Activated naive CD4-positive, alpha-beta T cell treated with anti-CD3 and anti-CD28 coated beads, Interleukin-2, amount 10 ng/mL, durations not matched to agents 7 days and 5 days (primary cell): ENCODE results near the gene NOL4L.

Experiments
- CTCF ChIA-PET: fragments of 350-600 bp; sonication (Branson Sonifier 250); formaldehyde crosslinking; loops from one replicate; lab custom pipeline; 2021; ENCODE audit warnings: antibody characterized with exemption; lab: Charles Lee
- DNase-seq: peaks from one replicate; pipeline ENCODE4 v3.0.0-alpha.2; 2020
- H3K27ac Mint-ChIP-seq: one replicate; pipeline ENCODE4 v1.8.0; 2021; ENCODE audit warnings: mild to moderate bottlenecking, moderate library complexity, mixed read lengths
- H3K27me3 Mint-ChIP-seq: one replicate; pipeline ENCODE4 v1.8.0; 2021; ENCODE audit warnings: mild to moderate bottlenecking, mixed read lengths
- H3K36me3 Mint-ChIP-seq: one replicate; pipeline ENCODE4 v1.8.0; 2021; ENCODE audit warnings: mixed read lengths
- H3K4me1 Mint-ChIP-seq: one replicate; pipeline ENCODE4 v1.8.0; 2021; ENCODE audit warnings: mixed read lengths
- H3K4me3 Mint-ChIP-seq: one replicate; pipeline ENCODE4 v1.8.0; 2021; ENCODE audit warnings: mild to moderate bottlenecking, moderate library complexity, mixed read lengths
- H3K9me3 Mint-ChIP-seq: one replicate; pipeline ENCODE4 v1.8.0; 2021; ENCODE audit warnings: mixed read lengths

The NOL4L gene, protein sequence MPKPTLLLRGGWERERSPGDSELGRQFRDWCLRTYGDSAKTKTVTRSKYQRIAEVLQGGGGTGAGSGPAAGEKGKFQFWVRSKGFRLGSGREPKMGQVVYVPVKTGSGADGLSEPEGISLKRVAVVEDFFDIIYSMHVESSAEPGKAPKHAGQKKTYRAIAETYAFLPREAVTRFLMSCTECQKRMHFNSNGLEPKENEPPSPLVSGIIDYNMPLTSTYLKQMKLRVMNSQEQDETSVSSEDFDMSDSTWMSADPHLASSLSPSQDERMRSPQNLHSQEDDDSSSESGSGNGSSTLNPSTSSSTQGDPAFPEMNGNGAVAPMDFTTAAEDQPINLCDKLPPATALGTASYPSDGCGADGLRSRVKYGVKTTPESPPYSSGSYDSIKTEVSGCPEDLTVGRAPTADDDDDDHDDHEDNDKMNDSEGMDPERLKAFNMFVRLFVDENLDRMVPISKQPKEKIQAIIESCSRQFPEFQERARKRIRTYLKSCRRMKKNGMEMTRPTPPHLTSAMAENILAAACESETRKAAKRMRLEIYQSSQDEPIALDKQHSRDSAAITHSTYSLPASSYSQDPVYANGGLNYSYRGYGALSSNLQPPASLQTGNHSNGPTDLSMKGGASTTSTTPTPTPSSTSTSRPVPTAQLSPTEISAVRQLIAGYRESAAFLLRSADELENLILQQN

GRCh38 chr20:32585011-32585585, at the start of gene NOL4L:
TSS of gene NOL4L (minus strand) at chr20:32585333. CDS start at chr20:32584890, 443 bp downstream.
- Mint-ChIP-seq H3K4me1 (peaks cover 35% of the 10 kb centered on the region), H3K4me3 (peak within 1 kb of the TSS; percentile 87), H3K9me3 (no peaks in the 10 kb centered on the region), H3K27me3 (peaks cover 52% of the 10 kb centered on the region), H3K36me3 (peaks cover 3% of the 10 kb centered on the region), H3K27ac (peak within 1 kb of the TSS; percentile 75)
- CTCF ChIA-PET: no interaction called here
- DNase-seq: peak; percentile 62

DNA sequence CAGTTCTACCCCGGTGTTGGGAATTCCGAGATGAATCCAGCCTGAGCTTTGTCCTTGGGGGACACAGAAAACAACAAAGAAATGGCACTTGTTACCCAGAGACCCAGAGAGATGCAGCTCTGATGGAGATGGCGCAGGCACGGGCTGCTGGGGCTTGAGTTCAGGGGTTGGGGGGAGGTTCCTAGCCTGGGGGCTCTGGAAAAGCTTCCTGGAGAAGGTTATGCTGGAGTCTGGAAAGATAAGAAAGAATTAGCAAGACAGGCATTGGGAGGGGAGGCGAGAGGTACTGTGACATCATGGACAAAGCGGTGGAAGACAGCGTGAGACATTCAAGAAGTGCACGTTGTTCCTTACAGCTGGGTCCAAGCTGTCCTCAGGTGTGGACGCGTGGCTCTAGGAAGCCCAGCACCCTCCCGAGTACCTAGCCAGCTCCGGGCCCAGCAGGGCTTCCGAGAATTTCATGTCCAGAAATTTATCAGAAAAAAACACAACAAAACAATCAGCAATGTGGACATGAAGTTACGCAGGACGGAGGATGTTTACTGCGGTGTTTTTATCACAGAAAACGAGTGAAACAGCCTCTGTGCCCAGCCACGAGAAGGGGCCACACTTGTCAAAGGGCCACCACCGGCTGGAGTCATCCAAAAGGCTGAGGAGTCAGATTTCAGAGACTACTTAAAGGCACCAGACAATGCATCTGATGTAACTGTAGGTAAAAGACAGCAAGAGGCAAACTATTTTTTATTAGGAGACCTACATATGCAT, 49.1 kb upstream of the NOL4L start:
- Mint-ChIP-seq H3K9me3 (no peaks in the 10 kb centered on the region), H3K27ac (peak overlapping the region; percentile 62), H3K4me1 (no peaks in the 10 kb centered on the region), H3K27me3 (peaks cover 59% of the 10 kb centered on the region), H3K36me3 (no peaks in the 10 kb centered on the region), H3K4me3 (no peak overlapping the region)
- CTCF ChIA-PET: no interaction called here
- DNase-seq: no peak

- no peaks in the 10 kb centered on the region for H3K9me3 Mint-ChIP-seq
- CTCF ChIA-PET: no interaction called here
- no peak overlapping the region for H3K27ac Mint-ChIP-seq
- H3K27me3 Mint-ChIP-seq: peaks cover 60% of the 10 kb centered on the region
- H3K4me3 Mint-ChIP-seq: no peak overlapping the region
- H3K36me3 Mint-ChIP-seq: no peaks in the 10 kb centered on the region
- peaks cover 2% of the 10 kb centered on the region for H3K4me1 Mint-ChIP-seq
- DNase-seq: no peak
These were observed 47.6 kb upstream of the NOL4L start for GRCh38 chr20:32632461-32633354.

GRCh38 chr20:32631933-32632460, 46.9 kb upstream of the NOL4L start:
- CTCF ChIA-PET: interaction anchor here (1.0 kb wide), 1 partner anchor 110 kb away, joined by 3 read pairs; no protein-coding TSS in a partner anchor
- no peak overlapping the region for H3K27ac Mint-ChIP-seq

GRCh38 chr20:32629813-32630212, 44.7 kb upstream of the NOL4L start:
- Mint-ChIP-seq H3K9me3 (no peaks in the 10 kb centered on the region), H3K27me3 (peaks cover 73% of the 10 kb centered on the region), H3K27ac (no peak overlapping the region), H3K4me1 (peaks cover 2% of the 10 kb centered on the region), H3K36me3 (no peaks in the 10 kb centered on the region), H3K4me3 (no peak overlapping the region)
- DNase-seq: no peak
- CTCF ChIA-PET: no interaction called here

More at GRCh38 chr20:32631933-32632460, 46.9 kb upstream of the NOL4L start:
- no peaks in the 10 kb centered on the region for H3K9me3 Mint-ChIP-seq
- no peak for DNase-seq
- no peak overlapping the region for H3K4me3 Mint-ChIP-seq
- peaks cover 61% of the 10 kb centered on the region for H3K27me3 Mint-ChIP-seq
- H3K36me3 Mint-ChIP-seq: no peaks in the 10 kb centered on the region
- H3K4me1 Mint-ChIP-seq: peaks cover 2% of the 10 kb centered on the region

- Mint-ChIP-seq H3K4me1 (peaks cover 2% of the 10 kb centered on the region), H3K27ac (no peak overlapping the region), H3K4me3 (no peak overlapping the region), H3K9me3 (no peaks in the 10 kb centered on the region), H3K27me3 (peaks cover 71% of the 10 kb centered on the region), H3K36me3 (no peaks in the 10 kb centered on the region)
- DNase-seq: no peak
- CTCF ChIA-PET: no interaction called here
These were observed 43.9 kb upstream of the NOL4L start for GRCh38 chr20:32628960-32629530.

GRCh38 chr20:32626859-32627636, 41.9 kb upstream of the NOL4L start:
- H3K27ac Mint-ChIP-seq: no peak overlapping the region
- CTCF ChIA-PET: interaction anchor here (0.5 to 0.8 kb wide), 2 partner anchors 101 to 106 kb away, joined by 3 read pairs; no protein-coding TSS in a partner anchor
- peaks cover 2% of the 10 kb centered on the region for H3K4me1 Mint-ChIP-seq

GRCh38 chr20:32626407-32626806, 41.3 kb upstream of the NOL4L start:
- H3K27me3 Mint-ChIP-seq: peaks cover 54% of the 10 kb centered on the region

More at GRCh38 chr20:32626859-32627636, 41.9 kb upstream of the NOL4L start:
- Mint-ChIP-seq H3K27me3 (peaks cover 59% of the 10 kb centered on the region), H3K9me3 (no peaks in the 10 kb centered on the region), H3K36me3 (no peaks in the 10 kb centered on the region), H3K4me3 (no peak overlapping the region)
- no peak for DNase-seq

DNA sequence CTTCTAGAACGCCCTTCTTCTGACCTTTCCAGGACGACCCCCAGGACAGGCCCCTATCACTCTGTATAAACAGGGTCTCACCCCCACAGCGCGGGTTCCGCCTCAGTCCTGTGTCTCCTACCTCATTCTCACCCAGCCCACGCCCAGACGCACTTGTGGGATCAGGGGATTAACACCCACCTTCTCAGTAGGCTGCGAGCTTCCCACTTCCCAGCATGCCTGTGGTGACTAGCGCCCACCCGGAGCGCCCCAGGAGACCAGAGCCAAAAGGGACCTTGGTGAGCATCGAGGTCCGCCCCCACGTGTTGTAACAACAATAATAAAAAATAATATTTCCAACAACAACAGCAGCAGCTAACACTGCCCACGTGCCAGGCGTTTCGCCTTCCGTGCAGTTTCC, 40.9 kb upstream of the NOL4L start:
- no peak for DNase-seq
- Mint-ChIP-seq H3K36me3 (no peaks in the 10 kb centered on the region), H3K4me1 (peaks cover 2% of the 10 kb centered on the region), H3K27me3 (peaks cover 54% of the 10 kb centered on the region), H3K9me3 (no peaks in the 10 kb centered on the region), H3K4me3 (no peak overlapping the region), H3K27ac (no peak overlapping the region)
- CTCF ChIA-PET: interaction anchor here (0.8 to 1.3 kb wide), 2 partner anchors 33 to 105 kb away, joined by 3 to 4 read pairs; no protein-coding TSS in a partner anchor

More at GRCh38 chr20:32626407-32626806, 41.3 kb upstream of the NOL4L start:
- no peak for DNase-seq
- Mint-ChIP-seq H3K4me1 (peaks cover 2% of the 10 kb centered on the region), H3K9me3 (no peaks in the 10 kb centered on the region), H3K4me3 (no peak overlapping the region), H3K27ac (no peak overlapping the region), H3K36me3 (no peaks in the 10 kb centered on the region)
- CTCF ChIA-PET: interaction anchor here (0.5 to 1.3 kb wide), 3 partner anchors 34 to 106 kb away, joined by 3 to 4 read pairs (median 3); no protein-coding TSS in a partner anchor

GRCh38 chr20:32624687-32625345, 39.7 kb upstream of the NOL4L start:
- Mint-ChIP-seq H3K4me3 (no peak overlapping the region), H3K27me3 (peaks cover 47% of the 10 kb centered on the region), H3K27ac (no peak overlapping the region), H3K9me3 (no peaks in the 10 kb centered on the region), H3K36me3 (no peaks in the 10 kb centered on the region), H3K4me1 (peaks cover 2% of the 10 kb centered on the region)
- DNase-seq: no peak
- CTCF ChIA-PET: interaction anchor here (1.3 kb wide), 1 partner anchor 32 kb away, joined by 4 read pairs; no protein-coding TSS in a partner anchor

GRCh38 chr20:32623667-32624157, 38.6 kb upstream of the NOL4L start:
- H3K4me1 Mint-ChIP-seq: peaks cover 2% of the 10 kb centered on the region
- H3K9me3 Mint-ChIP-seq: no peaks in the 10 kb centered on the region
- H3K36me3 Mint-ChIP-seq: no peaks in the 10 kb centered on the region
- CTCF ChIA-PET: no interaction called here
- DNase-seq: no peak
- H3K4me3 Mint-ChIP-seq: no peak overlapping the region
- H3K27me3 Mint-ChIP-seq: peaks cover 41% of the 10 kb centered on the region
- H3K27ac Mint-ChIP-seq: no peak overlapping the region
